HG03575 (cell line): ENCODE data around the gene TPH2.

Experiments
- ATAC-seq: cut with Tn5 transposase; IDR thresholded peaks from one replicate; pipeline ENCODE4 v1.9.1; 2021; ENCODE audit not compliant: unreplicated experiment, insufficient number of reproducible peaks, low FRiP score; ENCODE audit errors: extremely low read depth

Gene TPH2

DNA sequence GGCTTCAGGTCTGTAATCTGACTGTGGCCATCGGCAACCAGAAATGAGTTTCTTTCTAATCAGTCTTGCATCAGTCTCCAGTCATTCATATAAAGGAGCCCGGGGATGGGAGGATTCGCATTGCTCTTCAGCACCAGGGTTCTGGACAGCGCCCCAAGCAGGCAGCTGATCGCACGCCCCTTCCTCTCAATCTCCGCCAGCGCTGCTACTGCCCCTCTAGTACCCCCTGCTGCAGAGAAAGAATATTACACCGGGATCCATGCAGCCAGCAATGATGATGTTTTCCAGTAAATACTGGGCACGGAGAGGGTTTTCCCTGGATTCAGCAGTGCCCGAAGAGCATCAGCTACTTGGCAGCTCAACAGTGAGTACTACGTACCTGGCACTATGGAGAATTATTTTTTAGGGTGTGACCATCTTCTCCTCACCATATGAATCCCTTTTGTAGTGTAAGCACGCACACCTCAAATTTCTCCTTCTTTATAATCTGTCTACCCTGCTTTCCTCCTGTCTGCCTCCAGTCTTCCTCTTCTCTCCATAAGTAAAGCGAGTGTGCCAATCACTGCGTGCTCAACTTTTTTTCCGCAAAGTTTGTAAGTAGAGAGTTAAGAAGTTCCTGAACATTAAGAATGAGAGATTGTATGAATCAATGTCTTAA lies at the start of gene TPH2:
TPH2 (plus strand) TSS at position 118 of the 658 bp plus-strand sequence; CDS start at position 260, 142 bp downstream.
- ATAC-seq: no peak

DNA sequence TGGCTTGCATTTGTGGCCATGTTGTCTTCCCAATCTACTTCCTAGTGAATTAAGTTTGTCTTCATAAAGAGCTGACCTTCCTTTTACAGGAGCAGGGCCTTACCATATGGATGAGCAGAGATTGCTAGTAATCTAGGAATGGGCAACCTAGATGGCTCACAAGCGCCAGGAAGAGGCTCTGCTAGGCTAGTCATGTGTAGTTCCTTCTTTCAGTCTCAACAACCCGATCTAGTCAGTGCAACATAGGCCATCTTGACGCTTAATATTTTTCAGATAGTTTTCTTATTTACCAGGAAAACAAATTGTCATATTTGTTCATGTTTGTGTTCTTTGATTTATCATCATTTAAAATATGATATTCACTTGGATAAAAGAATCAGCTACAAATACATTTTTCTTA lies 48.2 kb upstream of the TPH2 start:
- no peak for ATAC-seq

DNA sequence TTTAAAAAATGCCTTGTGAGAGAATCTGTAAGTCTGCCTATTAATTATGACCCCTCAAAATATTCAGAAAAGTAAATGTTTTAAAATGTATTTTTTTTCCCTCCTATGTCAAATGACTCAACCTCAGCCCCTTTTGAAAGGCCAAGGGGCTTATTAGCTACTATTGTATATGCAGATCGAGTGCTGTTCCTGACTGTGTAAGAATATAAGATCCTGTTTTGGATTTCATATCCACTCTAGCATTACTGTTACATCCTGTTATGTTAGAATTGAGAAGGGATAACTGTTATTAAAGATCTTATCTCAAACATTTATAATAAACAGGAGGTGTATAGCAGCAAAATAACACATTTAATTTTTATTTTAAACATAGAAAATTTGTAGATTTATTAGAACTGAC lies 46.6 kb upstream of the TPH2 start:
- no peak for ATAC-seq

DNA sequence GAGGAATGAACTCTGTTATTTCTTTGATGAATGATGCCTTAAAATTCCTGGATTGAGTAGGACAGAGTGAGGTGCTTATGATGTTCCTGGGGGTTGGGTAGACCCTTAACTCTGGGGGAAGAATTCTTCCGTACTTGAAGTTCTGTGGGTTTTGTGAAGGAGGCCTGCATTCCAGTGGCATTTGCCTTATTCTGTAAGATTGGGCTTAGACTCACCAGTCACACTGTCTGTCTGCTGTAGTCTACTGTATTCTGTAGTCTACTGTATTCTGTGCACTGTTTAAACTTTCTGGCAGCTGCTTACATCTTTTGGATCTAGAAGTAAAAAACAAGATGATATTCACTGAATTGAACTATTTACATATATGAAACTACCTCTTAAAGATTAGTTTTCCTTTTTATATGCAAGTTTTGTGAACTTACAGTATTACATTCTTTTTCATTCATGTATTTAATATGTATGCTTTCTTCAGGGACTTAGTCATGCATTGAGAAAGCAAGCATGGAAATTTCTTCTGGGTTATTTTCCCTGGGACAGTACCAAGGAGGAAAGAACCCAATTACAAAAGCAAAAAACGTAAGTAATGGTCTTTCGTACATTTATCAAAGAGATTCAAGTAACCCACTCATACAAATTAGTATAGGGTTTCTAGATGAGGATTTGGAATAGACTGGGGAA lies 42.3 kb upstream of the TPH2 start:
- ATAC-seq: no peak

DNA sequence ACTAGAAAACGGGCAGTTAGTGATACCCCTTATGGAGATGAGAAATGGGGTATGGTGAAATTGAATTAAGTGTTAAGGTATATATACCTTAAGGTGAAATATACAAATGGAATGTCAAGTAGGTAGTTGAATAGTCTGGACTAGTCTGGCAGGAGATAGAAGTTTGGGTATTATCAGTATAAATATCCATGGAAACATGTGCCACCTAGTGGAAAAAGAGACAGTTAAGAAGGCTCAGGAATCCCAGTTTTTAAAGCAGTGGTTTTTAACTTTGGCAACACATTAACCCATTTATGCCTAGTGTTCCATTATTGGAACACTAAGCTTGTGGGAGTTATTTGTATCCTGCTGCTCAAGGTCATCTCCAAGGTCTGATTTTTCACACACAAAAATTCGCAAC lies 38.6 kb upstream of the TPH2 start:
- ATAC-seq: no peak

DNA sequence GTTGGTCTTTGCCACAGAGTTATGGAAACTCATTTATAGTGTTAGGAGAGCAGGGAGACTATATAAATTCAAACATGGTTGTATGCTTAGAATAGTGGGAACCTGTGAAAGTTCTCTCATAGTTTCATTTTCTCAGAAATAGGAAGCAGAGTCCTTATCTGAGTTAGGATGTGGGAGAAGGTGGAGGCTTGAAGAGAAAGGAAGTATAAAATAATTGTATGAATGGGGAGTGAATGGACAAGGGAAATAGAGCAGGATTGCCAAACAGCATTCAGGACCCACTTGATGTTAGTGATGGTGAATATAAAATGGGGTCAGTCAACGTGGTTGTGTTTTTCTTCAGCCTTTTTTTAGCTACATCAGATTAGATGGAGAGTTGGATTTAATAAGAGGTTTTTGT lies 34.0 kb upstream of the TPH2 start:
- no peak for ATAC-seq

DNA sequence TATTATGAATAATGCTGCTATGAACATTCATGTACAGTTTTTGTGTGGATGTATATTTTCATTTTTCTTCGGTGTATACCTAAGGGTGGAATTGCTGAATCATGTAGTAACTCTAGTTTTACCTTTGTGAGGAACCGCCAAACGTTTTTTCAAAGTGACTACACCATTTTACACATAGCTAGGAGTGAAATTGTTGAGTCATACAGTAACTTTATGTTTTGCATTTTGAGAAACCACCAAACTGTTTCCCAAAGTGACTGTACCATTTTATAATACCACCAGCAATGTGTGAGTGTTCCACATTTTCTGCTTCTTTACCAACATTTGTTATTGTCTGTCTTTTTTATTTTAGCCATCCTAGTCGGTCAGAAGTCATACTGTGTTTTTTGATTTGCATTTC lies 3.1 kb upstream of the TPH2 start:
- ATAC-seq: peak; percentile 72

DNA sequence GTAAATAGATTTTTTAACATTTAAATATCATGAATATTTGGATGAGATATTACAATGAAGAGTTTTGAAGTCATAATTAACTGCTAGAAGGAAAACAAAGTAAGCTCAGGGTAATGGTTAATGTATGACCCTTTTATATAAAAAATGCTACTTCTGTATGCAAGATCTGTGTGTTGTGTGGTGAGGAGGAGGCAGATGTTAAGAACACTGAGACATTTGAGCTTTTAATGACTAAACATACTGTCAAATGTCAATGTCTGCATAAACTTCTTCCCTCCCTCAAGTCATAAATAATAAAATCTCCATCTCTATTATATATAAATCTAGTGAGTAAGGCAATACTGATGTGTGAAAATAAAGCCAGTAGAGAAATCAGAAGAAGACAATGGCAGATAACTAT lies 1.4 kb downstream of the TPH2 start:
- ATAC-seq: no peak

DNA sequence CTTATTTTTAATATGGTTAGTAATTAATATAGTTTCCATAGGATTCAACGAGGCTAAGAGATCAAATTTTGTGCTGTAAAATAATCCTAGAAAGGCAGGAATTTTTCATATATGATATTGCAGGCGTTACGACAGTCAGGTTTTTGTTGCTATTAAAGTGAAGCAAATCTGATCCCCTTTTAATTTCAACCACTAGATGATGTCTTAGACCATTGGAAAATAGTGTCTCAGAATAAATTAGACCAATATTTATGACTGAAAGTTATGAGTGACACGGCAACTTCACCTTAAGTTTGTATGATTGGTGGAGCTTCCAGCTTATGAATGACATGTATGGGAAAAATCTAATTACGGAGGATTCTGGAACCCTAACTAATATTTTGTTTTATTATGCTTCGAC lies 2.5 kb downstream of the TPH2 start:
- no peak for ATAC-seq

DNA sequence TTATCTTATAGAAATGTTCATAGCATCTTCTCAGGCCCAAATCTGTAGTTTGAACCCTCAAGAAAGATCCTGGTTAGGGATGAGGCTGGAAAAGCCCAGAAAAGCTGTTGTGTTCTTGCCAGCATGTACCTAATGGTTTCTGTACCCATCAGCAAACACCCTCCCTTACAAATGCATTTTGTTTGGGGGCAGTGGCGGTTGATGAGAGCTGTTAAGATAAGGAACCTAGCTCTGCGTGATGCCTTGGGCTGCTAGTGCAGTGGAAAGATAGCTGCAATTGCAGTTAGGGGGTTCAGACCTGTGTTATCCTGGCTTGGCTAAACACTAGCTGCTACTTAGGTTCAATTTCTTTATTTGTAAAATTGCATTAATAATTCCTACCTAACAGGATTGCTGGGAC lies 3.6 kb downstream of the TPH2 start:
- no peak for ATAC-seq

DNA sequence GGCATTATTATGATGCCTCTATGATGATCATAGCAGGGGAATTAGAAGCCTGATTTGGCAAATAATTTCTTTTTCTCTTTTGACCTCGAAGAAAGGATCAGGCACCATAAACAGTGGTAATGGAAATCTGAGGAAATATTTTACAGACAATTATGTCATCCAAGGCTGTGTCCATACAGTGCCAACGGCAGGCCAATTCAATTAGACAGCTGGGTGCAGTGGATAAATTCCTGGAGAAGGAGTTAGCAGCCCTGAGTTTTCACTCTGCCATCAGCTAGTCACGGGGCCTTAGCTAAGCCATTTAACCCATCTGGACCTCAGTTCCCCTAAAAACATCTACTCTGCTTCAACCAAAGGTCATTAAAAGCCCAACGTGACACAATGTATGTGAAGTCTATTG lies 4.1 kb downstream of the TPH2 start:
- no peak for ATAC-seq

DNA sequence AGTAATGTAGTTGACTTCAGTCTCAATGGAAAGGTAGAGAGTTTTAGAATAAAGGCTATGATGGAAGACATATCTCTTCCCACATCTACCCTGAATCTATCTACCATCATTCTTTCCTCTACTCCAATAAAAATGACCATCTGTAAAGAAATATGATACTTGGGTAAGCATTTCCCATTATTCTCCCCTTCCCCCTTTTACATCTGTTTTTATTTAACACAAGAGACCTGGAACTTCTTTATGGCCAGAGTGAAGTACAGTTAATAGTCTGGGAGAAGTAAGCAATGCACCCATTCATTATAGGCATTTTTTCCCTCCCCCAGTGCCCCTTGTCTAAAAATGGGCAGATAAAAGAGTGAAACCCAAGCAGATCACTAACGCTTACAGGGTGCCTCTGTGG lies 6.5 kb downstream of the TPH2 start:
- no peak for ATAC-seq

DNA sequence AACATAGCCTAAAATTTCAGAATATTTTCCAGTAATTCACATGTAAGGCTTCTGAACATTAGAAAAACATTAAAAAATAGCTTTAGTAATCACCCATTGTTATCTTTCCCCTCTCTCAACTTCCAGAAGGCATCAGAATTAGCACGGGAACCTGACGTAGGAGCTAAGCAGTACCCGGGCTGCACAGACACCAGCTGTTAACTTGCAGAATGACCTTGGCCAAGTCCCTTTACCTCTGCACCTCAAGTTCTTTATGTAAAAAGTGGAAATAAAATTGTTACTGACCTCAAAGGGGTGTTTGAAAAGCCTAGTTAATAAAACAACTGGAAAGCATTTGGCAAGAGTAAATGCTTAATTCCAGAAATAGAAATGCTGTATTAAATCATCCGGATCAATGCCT lies 7.2 kb downstream of the TPH2 start:
- no peak for ATAC-seq

DNA sequence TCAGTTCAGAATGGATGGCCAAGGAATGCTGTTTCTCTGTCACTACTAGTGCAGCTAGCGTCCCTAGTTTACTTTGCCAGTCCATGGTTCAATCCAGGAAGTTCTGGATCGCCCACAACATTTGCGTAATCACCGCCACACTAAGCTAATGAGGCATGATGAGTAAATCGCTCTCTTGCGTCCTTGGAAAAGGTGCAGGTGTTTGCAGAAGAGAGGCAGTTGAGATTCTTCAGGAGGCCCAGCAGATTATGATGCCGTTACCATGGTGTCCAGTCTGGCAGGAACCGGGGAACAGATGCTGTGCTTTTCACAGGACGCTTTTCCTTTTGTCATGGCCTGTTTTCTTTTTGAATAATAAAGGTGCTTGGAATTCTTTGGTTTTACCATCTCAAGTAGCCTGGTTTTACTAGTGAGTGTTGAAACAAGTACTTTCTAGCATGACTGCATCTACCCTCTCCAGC lies 9.0 kb downstream of the TPH2 start:
- no peak for ATAC-seq

DNA sequence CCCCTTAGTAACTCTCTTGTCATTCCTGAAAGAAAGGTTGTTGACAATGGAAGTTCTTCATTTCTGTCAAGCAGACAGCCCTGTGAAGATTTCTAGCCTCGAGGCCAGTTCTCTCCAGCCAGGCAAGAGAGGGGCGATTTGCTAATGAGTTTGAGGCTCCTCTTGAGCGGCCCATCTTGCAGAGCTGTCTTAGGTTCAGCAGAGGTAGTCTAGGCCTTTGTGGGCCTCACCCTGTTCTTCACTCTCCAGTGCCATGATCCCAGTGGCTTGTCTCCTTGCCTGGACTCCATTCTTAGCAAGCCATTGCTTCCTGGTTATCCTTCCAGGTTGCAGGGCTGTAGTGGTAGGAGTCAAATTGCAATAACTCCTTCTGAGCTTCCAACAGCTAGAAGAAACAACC lies 9.7 kb downstream of the TPH2 start:
- ATAC-seq: no peak

DNA sequence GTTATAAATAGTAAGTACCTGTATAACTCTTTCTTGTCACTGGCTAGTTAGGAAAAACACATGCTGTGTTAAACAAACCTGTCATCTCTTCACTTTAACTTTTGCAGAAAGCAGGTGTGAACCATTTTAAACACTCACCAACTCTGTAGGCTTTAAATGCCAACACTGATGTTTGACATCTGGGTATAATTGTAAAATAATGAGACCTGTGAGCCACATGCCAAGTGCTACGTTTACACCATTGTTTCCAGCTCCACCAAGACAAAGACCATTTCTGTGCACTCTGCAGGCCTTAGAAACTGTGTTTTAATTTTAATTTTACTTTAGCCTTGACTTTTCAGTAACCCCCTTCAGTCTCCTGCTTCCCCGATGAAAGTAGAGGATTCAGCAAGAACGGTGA lies 11.0 kb downstream of the TPH2 start:
- ATAC-seq: no peak

DNA sequence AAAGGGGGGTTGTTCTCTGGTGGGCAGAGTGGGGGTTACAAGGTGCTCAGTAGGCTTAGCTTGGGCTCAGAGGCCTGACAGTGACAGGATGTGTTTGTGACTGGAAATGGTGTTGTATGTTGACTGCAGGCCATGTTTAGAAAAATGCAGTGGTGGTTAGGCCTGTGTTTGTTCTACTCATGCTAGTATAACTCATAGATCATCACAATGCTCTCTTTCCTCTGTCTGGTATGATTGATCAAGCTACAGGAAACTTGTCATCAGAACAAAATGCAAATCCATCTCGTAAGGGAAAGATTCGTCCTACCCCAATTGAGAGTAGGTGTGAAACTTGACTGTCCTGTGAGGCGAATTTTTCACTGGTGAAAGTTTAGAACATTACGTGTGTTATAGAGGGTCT lies 11.8 kb downstream of the TPH2 start:
- ATAC-seq: no peak

DNA sequence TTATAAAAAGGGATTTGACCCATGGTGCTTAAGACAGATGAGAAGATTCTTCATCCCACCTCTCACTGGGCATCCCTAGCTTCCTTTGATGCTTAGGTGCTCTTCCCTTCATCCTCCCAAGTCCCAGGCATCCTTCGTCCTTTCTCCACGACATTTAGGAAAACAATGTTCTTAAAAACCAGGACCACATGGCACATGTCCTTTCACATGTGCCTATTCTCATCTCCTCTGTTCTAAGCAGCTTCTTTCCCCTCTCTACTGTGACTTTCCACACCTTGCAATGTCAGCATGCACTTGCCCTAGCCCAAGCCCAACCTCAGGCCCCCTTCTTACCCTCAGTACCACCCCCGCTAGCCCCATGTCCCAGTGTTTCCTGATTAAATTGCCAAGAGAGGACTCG lies 12.2 kb downstream of the TPH2 start:
- ATAC-seq: no peak

DNA sequence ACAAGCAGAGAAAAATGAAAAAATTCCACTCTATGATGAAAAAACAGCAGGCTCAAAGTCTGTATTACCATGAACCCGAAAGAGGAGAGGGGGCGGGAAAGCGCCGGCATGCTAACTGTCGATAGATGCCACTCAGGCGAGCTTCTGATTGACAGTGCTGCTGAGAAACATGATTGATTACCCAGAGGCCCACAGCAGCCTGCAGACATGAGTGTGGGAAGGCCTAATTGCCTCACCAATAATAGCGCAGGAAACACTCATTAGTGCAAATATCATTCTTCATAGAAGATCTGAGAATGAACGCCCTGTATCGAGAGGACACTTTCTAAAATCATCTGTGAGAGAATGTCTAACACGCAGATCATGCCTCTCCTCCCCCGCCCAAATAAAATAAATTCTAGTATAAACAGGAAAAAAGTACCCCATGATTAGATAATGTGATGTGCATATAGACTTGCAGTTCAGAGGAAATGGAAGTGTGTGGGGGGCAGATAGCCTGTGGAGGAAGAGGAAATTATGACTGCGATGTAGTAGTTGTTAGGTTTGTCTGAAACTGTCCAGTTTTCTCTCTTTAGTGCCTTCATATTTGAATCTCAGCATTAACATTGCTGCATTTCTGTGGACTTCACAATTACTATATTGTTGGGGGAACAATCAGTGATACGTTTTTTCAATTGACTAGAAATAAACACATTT lies 15.6 kb downstream of the TPH2 start:
- no peak for ATAC-seq

DNA sequence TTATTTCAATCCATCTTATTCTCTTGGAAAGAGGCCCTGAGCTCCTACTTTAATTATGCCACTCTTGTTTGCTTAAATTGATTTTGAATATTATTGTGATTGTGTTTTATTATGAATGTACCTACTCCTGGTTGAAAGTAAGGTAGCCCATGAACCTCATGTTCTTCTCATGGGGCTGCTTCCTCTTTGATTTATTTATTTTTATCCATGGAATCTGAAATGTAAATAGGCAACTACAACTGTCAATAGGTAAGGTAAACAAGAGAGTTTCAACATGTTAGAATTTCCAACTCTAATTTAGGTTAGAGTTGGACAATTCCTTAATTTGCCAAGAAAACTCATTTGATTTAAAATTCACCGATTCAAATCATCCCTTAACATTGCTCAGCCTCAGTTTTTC lies 16.2 kb downstream of the TPH2 start:
- ATAC-seq: no peak
